GM21447 (cell line): ENCODE measurements around the gene PCSK6.

ENCODE experiments used
- ATAC-seq: cut with Tn5 transposase; IDR thresholded peaks from one replicate; pipeline ENCODE4 v1.9.1; 2021; ENCODE audit not compliant: unreplicated experiment

The PCSK6 gene

DNA sequence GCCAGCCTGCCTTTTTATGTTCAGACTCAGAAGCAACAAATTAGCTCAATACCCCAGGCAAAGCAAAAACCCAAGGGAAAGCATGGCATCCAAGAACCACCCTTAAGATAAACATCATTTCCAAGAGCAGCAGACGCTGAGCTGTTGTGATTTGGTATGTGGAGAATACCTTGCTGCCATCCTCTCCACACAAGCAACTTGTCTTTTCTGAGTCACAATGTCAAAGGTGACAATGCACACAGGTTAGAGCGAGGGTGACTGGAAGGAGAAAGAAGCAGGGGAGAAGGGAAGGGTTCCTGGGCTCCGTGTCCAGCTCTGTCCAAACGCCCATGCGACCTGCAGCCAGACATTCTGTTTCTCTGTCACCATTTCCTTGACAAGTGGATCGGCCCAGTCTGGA lies 6.0 kb downstream of the PCSK6 start:
- no peak for ATAC-seq

GRCh38 chr15:101482526-101483371 lies 6.8 kb downstream of the PCSK6 start:
- ATAC-seq, result no peak

DNA sequence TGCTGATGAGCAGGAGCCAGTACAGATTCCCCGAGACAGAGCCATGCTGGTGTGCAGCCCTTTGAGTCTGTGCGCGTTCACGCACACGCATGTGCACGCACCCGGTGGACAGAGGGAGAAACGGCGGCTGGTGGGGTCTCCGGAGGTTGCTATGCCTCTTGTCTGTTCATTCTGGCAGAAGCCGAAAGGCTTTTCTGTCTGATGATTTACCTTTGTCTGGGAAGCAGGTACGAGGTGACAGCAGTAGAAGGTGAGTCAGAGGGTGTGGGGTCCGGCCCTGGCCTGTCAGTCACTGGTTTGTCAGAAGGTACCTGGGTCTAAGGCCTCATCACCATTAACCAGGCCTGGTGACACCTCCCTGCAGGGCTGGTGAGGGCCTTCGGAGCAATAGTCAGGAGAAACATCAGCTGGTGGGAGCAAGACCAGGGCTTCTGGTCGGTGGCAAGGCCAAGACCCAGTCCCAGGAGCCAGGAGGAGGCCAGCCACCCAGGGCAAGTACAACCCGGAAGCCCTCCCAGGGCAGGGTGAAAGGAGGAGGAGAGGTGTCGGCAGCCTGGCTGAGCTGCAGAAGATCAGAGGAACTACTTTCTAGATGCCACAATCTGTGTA lies 7.5 kb downstream of the PCSK6 start:
- no peak for ATAC-seq

- no peak for ATAC-seq
Observed at GRCh38 chr15:101481381-101481705, 8.2 kb downstream of the PCSK6 start.

DNA sequence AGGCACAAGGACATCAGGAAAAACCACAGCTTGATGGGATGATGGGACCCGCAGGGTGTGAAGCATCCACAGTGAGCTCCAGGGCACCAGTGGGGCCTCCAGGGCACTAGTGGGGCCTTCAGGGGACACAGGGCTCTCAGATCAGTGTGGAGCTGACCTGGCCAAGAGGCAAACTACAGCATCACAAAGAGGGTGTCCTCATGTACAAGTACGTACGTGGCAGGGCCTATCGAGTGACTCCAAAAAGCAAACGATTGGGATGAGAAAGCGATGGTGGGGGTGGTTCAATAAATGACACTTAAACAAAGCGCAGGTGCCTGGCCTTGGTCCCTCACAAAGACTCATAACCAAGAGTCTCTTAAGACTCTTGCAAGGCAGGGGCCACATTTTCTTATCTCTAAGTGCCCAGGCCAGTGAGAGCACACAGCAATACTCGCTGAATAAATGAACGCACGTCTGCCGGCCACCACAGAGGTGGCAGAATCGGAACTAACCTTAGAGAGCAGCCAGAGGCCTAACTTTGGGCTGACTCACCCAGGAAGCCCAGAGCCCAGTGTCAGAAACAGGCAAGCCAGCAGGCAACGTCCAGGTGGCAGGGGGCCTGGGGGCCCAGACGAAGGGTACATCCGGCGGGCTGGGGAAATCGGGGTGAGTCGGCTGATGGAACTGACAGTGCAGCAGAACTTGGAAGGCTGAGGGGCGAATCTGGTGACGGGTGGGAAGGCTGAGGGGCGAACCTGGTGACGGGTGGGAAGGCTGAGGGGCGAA lies 8.7 kb downstream of the PCSK6 start:
- ATAC-seq, result no peak

DNA sequence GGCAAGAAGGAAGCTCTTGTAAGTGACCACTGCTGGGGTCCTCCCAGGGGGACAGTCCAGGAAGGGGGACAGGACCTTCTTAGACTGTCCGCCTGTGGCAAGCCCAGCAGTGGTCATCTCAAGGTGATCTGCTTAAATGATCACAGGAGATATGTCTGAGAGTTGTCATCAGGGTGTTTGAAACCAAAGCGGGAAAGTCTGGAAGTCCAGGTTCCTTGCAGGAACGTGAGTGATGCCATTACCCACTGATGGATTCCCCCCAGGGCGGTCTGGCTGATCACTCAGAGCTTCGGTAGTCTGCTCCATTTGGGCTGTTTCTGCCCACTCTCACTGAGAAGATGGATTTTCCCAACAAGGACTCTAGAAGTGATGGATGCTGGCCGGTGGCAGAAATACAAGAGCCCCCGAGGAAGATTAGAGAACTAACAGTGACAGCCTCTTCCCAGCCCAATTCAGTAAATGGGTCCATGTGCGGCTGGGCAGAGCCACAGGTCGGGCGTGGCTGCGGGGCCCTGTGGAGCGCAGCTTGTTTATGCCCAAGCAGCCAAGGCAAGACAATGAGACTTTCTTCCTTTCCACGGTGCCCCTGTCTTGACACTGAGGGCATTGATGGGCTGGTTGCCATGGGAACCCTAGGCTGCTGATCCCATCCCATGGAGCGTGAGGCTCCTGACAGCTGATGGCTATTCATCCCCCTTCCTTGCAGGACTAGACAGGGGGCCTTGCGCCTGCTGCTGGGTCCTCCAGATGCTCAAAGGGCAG lies 9.5 kb downstream of the PCSK6 start:
- no peak for ATAC-seq

DNA sequence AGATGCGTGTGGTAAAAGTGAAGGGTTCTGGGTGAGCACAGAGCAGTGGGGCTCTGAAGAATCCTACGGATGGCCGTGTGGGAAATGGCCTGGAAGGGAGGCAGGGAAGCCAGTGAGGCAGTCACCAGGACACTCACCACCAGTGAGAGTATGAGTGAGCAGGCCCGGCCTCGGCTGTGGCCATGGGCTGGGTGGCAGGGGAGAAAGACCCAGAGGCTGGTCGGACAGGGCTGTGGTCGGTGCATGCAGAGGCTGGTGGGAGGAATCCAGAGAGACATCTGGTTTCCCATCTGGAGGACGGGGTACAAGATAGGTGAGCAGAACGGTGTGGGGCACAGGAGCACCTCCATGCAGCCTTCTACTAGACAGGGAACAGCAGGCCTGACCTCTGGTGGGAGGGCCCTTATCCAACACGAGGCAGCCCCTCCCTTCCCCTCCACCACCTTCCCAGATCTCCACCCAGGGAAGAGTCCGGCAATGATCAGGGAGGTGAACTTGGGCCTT lies 10.1 kb downstream of the PCSK6 start:
- no peak for ATAC-seq

- no peak for ATAC-seq
Observed at GRCh38 chr15:101478701-101479341, 10.7 kb downstream of the PCSK6 start.

GRCh38 chr15:101477851-101478362 lies 11.6 kb downstream of the PCSK6 start:
- no peak for ATAC-seq

- no peak for ATAC-seq
Observed at GRCh38 chr15:101476756-101477155, 12.8 kb downstream of the PCSK6 start.

GRCh38 chr15:101474983-101475382 lies 14.5 kb downstream of the PCSK6 start:
- no peak for ATAC-seq

GRCh38 chr15:101474233-101474632 lies 15.3 kb downstream of the PCSK6 start:
- ATAC-seq, result no peak

DNA sequence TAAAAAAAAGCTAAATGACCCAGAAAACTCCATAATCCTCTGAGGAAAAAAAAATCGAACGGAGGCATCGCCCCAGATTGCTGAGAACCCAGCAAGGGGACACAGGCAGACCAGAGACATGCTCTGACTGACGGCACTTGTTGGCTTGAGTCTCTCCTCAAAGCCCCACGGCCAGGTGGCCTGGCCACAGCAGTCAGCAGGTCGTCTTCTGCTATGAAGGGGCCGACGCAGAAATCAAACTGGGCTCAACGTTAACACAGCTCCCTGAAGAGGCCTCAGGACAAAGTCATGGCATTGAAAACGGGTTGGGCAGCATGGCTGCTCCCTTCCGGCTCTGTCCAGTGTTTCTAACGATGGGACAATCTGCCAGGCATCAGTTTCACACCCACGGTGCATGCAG lies 17.5 kb downstream of the PCSK6 start:
- ATAC-seq, result no peak

- no peak for ATAC-seq
Observed at GRCh38 chr15:101470548-101471239, 18.8 kb downstream of the PCSK6 start.

DNA sequence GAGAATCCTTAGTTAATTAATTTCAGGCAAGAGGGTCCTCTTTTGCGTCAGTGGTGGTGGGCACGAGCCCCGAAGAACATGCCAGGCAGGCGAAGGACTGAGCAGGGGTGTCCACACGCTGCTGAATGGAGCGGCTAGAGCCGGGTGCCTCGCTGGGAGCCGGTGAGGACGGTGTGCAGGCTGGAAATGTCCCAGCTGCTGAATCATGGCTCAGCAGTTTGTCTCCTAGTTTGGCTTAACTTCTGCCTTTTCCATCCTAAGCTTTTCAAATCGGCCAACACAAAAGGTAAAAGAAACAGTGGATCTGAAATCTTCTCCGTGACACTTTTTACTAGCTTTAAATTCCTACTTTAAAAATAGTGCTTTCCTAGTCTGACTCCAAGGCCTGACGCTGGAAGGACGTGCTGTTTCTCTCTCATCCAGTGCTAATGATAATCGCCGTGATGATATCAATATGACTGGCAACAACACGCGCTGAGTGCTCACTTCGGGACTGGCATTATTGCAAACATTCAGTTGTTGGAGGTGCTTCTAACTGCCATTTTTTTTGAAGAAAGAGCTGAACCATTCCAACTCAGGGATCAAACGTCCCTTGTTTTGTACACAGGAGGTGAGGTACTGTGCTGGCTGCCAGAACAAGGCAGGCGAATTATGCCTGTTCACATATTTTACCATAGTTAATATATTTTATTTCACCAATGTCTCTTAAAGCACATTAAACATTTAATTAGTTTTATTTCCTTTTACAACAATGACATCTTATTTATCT lies 19.8 kb downstream of the PCSK6 start:
- ATAC-seq, result no peak

- no peak for ATAC-seq
Observed at GRCh38 chr15:101466188-101466587, 23.3 kb downstream of the PCSK6 start.

DNA sequence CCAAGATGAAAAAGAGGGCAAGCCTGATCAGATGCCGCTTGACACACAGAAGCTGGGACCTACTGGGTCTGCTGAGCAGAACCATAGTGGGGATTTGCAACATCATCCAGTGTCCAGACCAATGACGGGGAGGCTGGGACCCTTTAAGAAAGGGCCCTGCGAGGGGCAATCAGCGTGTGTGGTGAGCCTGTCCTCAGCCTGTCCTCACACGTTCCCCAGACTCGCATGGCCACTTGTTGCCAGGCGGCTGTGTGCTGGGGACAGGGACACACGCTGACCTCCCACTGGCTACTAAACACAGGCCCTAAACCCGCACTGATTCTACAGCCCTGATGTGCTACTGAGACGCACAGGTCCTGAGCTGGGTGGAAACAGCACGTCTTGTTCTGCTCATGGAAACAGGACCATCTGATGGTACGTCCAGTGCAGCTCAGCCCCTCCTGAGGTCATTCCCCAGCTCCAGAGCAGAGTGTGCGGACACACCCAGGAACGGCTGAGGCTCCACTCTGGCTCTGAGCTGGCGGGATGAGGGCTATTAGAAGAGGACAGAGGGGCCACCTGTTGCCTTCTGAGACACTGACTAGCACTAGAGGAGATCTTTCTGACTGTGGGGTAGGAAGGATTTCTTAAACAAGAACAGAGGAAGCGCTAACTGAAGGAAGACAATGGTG lies 24.4 kb downstream of the PCSK6 start:
- no peak for ATAC-seq

DNA sequence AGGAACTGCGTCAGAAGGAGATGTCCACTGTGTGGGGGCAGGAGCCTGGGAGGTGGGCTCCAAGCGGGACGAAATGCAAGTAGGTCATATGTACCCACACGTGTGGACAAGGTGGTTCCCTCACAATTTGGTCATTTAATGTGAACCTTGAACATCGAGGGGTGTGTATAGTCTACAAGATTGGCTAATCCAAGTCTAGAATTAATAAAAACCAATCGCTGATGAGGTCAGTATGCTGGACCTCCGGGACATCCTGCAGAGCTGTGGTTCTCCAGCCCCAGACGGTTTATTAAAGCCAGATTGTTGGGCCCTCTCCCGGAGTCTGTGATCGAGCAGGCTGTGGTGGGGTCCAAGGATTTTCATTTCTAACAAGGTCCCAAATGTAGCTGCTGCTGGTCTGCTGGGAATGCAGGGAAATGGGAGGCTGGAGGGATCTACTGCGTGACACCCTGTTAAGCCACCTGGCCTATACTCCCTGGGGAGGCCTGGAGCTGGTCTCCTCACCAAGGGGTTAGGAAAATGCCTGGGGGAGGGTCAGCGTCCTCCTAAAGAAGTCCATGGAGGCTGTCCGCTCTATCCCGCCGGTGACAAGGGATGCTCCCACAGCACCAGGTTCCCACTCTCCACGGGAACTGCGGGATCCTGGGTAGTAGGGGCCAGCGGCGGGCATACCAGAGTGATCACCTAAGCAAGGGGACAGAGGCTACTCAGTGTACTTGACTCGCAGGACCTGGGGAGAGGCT lies 25.1 kb downstream of the PCSK6 start:
- no peak for ATAC-seq
